HG03045 (cell line): Measurements from ENCODE around the gene ZBTB17.
"Not testable (repeated sequence)": the region's sequence is repeated elsewhere in the genome, so short reads cannot be mapped to it uniquely, and the experiment has no call there.

Experiments
- ATAC-seq: cut with Tn5 transposase; IDR thresholded peaks from one replicate; pipeline ENCODE4 v1.9.1; 2021; ENCODE audit warnings: mild to moderate bottlenecking, moderate library complexity; ENCODE audit not compliant: unreplicated experiment

Gene ZBTB17

GRCh38 chr1:15975805-15976680 lies at the start of gene ZBTB17:
TSS of gene ZBTB17 (minus strand) at chr1:15976101. CDS start at chr1:15948495, 27,606 bp downstream.
- peak; percentile 71 for ATAC-seq

GRCh38 chr1:16023050-16023653 lies 47.3 kb upstream of the ZBTB17 start:
- no peak for ATAC-seq

- no peak for ATAC-seq
Observed at GRCh38 chr1:16022393-16022792, 46.5 kb upstream of the ZBTB17 start.

- no peak for ATAC-seq
Observed at GRCh38 chr1:16021681-16022080, 45.8 kb upstream of the ZBTB17 start, which contains the start of gene CLCNKA. TSS of gene CLCNKA (plus strand) at chr1:16022036. CDS start at chr1:16022620, 584 bp downstream.

- ATAC-seq: not testable (repeated sequence)
Observed at GRCh38 chr1:16020878-16021277, 45.0 kb upstream of the ZBTB17 start.

- no peak for ATAC-seq
Observed at GRCh38 chr1:16020325-16020724, 44.4 kb upstream of the ZBTB17 start.

- ATAC-seq: no peak
Observed at GRCh38 chr1:16019644-16020277, 43.9 kb upstream of the ZBTB17 start.

GRCh38 chr1:16018749-16019643 lies 43.1 kb upstream of the ZBTB17 start:
- no peak for ATAC-seq

GRCh38 chr1:16018308-16018707 lies 42.4 kb upstream of the ZBTB17 start:
- ATAC-seq: no peak

- no peak for ATAC-seq
Observed at GRCh38 chr1:16017461-16018303, 41.8 kb upstream of the ZBTB17 start, which contains the start of gene HSPB7. TSS of gene HSPB7 (minus strand) at chr1:16018043. CDS start at chr1:16017963, 80 bp downstream.

- no peak for ATAC-seq
Observed at GRCh38 chr1:16017076-16017460, 41.2 kb upstream of the ZBTB17 start.

- no peak for ATAC-seq
Observed at GRCh38 chr1:16015960-16016901, 40.3 kb upstream of the ZBTB17 start.

GRCh38 chr1:16015491-16015890 lies 39.6 kb upstream of the ZBTB17 start:
- ATAC-seq: no peak

GRCh38 chr1:16014509-16015482 lies 38.9 kb upstream of the ZBTB17 start:
- ATAC-seq: no peak

- no peak for ATAC-seq
Observed at GRCh38 chr1:16013908-16014258, 38.0 kb upstream of the ZBTB17 start.

- no peak for ATAC-seq
Observed at GRCh38 chr1:16013220-16013907, 37.5 kb upstream of the ZBTB17 start.
